Measurements from ENCODE around the gene CIBAR2.

CIBAR2 gene

DNA sequence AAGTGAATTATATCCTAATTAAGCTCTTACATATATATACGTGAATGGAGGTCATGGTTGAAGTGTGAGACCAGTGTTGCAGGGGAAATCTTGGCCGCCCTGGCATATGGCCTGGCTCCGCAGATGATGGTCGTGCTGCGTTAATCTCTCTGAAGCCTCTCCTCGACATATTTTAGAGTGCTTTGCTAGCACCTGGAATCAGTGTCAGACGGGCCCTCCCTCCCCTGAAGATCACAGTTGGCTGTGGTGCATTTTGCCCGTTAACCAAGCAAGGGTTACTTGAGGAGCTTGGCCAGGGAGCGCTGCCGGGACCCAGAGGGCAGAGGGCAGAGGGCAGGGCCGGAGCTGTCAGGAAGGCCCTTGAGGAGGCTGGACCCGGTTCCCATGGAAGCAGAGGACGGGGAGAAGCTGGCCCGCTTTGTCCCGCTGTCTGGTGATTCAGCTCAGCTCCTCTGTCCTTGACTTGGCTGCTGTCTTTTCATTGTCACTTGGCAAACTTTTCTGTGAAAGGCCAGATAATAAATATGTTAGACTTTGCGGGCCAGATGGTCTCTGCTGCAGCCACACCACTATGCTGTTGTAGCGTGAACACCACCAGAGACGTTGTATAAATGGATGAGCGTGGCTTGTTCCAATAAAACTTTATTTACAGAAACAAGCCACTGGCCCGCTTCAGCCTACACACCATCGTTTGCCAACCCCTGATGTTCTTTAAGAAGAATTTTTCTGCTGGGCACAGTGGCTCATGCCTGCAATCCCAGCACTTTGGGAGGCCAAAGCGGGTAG, 32.3 kb downstream of the CIBAR2 start:
- DNase-seq: no peak

DNA sequence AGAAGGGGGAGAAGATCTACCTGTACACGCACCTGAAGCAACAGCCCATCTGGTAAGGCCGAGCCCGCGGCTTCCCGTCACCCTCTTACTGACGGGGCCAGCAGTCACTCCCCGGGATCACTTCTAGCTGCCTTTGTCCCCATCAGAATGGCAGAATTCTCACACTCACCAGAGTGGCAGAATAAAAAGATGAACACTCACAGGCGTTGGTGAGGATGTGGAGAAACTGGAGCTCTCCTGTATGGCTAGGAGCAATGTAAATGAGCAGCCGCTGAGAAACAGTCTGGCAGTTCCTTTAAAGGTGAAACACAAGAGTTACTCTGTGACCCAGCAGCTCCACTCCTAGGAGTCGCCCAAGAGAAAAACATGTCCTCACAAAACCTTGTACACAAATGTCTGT, 33.3 kb downstream of the CIBAR2 start:
- DNase-seq: no peak

DNA sequence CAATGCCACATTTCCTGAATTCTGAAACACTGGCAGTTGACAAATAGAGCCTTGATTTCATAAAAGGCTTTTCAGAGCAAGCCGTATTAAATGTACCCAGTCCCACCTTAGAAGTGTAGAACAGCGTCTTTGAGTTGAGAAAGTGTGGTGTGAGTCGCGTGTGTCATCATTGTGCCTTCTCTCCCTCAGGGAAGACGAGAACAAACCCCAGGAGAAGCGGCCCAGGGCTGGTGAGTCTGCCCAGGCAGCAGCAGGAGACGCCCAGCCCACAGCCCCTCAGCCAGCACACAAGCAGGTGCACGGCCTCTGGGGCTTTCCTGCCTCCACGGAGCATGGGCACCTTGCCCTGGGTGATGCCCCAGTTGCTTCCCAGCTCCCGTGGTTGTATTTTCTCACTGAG, 34.0 kb downstream of the CIBAR2 start:
- no peak for DNase-seq

DNA sequence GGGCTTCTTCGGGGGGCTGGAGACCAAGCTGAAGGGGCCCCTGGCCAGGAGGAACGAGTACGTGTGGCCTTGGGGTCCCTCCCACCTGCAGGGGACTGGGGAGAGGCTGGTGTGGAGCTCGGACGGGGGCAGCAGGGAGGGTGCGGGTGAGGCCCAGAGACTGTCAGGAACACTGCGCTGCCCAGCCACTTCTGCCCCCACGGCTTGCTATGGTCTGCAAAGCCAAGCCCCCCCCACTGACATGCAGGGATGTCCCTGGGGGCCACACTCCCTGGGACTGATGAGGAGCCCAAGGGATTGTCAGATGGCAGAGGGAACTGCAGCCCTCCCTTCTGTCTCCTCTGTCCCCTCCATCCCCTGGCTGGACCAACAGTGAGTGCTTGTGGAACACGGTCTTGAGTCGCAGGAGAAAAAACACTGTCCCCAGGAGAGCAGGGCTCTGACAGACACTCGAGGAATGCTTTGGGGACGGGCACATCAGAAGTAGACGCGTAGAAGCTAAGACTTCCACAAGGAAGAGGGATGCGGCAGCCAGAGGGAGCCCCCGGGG, 34.6 kb downstream of the CIBAR2 start:
- DNase-seq: no peak

DNA sequence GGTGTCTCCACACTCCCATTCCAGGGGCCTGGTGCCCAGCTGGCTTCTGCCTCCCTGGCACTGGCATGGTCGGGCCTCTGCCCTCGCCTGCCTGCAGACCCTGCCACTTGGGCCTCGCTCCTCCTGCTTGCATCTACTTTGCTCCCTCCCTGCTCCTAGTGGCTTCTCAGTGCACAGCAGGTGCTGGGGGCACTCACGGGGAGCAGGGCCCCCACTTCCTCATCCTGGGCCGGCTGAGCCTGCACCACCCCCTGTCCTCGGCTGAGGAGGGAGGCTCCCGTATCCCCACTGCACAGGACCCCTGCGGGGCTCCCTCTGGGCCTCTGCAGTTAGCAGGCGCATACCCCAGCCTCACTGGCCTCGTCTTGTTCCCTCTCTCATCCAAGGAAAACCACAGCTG, 35.2 kb downstream of the CIBAR2 start:
- no peak for DNase-seq

DNA sequence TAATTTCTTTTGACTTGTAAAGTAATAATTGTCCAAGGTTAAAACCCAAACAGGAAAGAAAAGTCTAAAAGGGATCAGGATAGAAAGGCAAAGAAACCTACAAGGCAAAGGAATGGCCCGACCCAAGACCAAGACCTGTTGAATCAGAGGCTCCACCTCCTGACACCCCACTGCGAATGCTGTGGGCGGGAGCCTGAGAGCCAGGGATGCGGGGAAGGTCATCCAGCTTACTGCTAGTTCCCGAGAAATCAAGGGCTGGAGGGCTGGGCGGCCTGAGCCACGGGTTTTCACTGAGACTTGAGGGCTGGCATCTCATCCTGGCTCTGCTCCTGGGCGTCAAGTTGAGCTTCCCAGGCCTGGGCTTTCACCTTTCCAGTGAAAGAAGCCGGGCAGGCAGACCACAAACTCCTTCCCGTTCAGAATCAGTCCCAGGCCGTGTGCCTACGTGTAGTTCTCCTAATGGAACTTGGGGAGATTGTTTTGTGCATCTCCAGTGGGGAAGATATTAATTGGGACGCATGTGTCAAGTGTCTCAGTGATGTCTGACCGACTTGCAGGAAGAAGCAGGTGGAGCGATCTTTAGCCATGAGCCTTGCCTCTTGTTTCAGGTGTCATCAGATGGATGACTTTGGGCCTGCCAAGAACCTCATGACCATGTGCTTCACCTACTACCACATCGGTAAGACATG, 36.9 kb downstream of the CIBAR2 start:
- no peak for DNase-seq

DNA sequence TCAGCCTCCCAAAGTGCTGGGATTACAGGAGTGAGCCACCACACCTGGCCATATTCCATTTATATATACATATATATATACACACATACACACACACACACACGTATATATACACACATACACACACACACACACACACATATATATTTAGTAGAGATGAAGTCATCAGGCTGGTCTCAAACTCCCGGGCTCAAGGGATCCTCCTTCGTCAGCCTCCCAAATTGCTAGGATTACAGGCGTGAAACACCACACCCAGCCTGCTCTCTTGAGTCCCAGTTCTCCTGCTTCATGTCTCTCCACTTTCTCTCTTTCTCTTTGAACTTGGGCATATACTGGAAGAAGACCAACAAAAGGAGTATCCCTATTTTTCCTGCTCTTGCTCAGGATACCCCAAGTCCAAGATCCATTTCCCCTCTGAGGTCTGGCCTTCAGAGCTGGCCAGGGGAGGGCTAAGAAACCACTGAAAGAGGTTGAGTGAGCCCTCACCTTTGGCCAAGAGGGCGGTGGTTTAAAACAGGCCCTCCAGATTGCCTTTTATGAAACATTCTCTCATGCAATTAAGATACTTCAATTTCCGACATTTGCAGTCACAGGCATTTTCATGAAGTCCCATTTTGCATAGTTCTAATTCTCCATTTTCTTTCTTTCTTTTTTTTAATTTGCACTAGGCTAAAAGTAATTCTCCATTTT, 37.9 kb downstream of the CIBAR2 start:
- no peak for DNase-seq

DNA sequence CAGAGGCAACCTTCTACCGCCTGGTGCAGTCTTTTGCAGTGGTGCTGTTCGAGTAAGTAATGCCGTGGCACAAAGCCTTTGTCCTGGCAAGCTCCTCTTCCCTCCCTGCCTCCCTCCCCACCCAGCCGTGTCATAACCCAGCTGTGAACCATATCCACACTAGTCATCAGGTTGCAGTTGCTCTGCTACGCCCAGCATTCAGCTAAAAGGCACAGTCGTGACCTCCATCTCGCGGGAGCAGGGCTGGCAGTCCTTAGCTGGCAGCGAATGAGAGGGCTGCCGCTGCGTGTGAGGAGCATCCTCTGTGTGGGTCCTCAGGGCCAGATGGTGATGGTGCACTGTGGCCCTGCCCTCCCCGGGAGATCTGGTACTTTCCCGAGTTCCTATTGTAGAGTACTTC, 39.3 kb downstream of the CIBAR2 start:
- no peak for DNase-seq

DNA sequence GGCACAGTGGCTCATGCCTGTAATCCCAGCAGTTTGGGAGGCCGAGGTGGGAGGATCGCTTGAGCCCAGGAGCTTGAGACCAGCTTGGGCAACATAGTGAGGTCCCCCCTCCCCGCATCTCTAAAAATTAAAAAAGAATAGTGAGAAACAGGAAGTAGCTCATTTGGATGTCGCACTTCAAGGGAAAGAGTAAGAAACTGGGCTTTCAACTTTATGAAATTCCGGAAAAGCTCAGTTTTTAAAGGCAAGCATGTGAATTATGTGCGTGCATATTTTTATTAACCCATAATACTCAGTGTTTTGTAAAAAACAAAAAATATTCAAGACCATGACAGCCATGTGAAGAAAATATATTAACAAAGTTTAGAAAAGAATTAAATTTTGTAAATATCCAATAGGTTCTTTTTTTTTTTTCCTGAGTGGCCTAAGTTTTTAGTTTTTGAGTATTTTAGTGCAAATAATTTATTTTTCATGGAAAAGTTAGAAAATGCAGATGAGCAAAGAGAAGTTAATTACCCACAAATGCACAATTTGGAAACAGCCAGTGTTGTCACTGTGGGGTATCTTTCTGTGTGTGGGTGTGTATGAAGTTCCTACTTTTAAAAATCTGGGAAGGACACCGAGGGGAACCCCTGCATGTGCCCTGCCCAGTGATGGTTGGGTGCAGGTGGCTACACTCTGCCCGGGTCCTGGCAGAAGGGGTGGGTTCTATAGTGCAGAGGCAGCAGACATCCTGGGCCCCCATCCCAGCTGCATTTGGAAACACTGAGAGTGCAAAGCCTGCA, 40.0 kb downstream of the CIBAR2 start:
- no peak for DNase-seq

DNA sequence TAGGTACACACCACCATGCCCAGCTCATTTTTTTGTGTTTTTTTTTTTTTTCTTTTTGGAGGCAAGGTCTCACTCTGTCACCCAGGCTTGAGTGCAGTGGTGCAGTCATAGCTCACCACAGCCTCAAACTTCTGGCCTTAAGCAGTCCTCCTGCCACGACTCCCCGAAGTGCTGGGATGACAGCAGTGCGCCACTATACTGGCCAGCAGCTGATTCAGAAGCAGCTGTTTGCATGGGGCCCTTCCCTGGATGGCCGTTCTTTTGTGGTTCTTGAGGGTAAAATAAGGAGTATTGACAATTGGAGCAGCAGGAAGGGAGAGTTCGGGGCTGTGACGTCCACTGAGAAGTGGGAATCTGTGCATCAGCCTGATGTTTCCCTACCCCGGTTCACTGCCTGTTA, 43.1 kb downstream of the CIBAR2 start:
- DNase-seq: no peak

DNA sequence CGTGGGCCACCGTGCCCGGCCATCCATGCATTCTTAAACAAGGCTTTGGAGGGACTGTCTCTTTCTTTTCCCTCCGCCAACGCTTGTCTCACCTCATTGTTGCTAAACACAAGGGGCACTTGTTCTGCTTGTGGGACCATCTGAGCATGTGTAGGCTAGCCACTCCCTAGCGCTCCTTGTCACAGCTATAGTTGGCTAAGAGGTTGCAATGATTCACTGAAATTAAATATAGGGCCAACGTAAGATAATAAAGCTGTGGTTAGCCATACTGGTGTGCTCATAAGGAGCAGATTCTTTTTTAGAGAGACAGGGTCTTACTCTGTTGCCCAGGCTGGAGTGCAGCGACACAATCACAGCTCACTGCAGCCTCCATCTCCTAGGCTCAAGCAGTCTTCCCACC, 43.5 kb downstream of the CIBAR2 start:
- no peak for DNase-seq

DNA sequence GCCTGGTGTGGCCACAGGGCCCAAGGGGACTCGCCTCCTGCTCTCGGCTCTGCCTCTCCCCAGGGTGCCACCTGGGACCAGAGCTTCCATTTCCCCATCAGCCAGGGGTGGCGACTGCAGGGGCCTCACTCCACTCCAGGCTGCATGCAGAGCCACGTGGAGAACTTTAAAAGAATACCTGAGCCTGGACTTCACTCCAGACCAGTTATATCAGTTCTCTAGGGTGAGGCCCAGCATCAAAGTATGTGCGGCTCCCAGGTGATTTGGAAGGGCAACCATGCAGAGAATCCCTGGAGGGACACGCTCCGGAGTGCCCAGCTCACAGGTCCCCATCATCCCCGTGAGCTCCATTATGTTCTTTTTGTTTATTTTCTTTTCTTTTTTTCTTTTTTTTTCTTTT, 44.8 kb downstream of the CIBAR2 start:
- no peak for DNase-seq

DNA sequence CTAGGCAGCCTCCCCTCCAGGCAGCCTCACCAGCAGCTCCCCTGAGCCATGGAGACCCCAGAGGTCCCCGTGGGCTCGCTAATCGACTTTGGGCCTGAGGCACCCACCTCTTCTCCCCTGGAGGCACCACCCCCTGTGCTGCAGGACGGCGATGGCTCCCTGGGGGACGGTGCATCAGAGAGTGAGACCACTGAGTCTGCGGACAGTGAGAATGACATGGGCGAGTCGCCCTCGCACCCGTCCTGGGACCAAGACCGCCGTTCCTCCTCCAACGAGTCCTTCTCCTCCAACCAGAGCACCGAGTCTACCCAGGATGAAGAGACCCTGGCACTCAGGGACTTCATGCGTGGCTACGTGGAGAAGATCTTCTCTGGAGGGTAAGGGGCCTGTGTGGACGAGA, 45.2 kb downstream of the CIBAR2 start:
- no peak for DNase-seq

DNA sequence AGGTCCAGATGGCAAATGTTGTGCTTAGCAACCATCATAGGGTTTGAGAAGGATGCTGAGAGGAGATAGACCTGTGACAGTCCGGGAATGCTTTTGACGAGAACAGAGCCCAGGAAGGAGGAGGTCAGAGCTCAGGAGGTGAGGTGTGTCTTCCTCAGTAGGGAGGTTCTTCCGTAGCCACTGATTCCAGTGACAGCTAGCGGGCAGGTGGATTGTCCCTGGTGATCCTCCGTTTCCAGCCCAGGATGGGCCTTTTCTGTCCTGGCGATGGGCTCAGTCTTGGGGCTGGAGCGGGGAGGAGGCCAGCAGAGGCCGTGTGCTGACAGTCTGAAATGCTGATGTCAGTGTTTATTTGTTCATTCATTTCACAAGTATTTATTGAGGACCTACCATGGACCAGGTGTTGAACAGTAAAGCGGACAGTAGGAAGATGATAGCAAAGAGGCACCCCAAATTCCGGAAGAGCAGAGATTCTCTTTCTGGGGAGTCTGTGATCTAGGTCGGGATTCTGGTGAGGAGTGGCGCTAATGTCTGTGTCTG, 45.9 kb downstream of the CIBAR2 start:
- DNase-seq: no peak

DNA sequence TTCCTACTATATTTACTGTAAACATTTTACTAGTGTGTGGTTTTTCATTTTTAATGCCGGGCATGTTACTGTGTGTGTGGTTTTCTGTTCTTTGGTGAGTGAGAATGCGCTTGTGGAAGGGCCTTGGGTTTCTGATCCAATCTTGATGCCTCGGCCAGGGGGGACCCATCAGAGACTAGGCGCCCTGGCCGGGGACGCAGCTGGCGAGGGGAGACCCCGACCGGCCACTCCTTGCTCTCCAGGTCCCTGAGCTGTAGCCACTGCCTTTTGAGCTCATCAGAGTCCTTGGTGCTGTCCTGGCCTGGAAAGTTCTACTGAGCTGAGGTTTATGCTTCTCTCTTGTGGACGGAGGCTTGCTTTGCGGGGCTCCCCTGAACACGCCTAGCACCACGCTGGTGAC, 47.2 kb downstream of the CIBAR2 start:
- DNase-seq: no peak

DNA sequence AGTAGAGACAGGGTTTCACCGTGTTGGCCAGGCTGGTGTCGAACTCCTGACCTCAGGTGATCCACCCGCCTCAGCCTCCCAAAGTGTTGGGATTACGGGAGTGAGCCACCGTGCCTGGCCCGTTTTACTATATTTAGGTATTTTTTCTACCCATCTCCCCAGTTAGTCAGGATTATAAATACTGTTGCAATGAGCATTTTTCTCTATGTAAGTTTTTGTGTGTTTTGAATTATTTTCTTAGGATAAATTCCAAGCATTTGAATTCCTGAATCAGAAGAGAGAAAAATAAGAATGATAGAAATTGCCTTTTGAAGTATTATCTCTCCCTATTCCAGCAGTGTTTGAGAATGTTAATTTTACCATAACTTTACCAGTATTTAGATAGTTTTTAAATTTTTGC, 48.1 kb downstream of the CIBAR2 start:
- no peak for DNase-seq

DNA sequence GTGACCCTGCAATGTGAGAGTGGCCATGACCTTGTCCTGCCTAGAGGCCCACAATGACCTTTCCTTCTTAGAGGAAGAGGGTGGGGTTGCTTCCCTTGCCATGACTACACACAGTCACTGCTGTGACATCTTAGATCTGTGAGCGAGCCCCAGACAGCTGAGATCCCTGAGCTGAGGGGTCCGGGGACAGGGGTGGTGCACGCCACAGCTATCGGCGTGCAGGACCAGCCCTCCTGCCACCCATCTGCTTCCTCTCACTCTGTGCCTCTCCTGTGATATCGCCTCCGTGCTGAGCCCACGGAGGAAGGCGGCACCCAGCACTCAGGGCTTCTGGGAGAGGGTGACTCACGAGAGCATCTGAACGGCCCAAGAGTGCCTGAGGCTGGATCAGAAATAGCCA, 49.4 kb downstream of the CIBAR2 start:
- no peak for DNase-seq

DNA sequence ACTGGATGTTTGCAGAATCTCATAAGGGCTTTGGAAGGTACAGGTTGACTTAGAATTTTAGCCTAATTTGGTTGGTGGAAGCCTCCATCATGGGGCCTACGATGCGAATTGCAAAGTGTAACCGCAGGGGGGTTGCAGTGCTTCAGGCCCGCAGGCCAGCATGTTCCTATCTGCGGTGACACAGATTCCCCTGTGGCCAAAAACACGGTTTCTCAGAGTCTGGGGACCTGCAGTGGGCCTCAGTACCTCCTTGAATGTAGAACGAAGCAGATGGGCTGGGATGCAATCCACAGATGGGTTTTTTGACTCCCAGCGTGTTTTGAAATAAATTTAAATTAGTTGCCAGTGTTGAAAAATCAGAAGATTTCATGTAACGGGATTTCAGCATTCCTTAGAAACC, 49.9 kb downstream of the CIBAR2 start:
- no peak for DNase-seq

DNA sequence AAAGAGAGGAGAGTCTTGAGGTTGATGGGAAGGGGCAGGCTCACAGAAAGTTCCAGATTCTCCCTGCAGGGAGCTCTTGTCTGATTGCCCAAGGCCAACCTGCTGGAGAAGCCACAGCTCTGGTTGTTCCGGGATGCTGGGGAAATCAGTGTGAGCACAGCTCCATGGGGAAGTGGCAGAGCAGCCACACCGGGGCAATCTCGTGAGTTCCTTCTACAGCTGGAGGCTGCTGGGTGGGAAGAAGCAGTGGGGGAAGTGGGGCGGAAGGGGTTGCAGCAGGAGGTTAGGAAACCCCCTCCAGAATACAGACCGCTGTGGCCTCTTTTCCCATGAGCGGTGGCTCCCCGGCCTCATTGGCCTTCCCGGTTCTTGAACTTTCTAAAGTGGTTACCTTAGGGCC, 50.7 kb downstream of the CIBAR2 start:
- no peak for DNase-seq

DNA sequence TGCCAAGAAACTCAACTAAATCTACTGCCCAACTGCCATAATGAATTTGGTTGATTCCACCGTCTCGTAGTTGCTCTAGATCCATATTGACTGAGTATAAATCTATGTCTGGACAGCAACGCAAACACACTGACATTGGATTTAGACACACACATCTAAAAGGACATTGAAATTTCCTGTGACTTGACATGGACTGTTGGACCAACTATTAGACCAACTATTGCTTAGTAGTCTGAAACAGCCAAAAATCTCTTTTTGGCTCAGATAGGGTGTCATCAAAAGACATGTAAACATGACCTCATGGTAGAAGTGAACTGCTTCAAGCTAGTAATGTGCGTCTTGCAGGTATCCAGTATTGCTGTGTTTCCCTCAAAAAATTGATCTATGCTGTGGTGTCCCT, 53.4 kb downstream of the CIBAR2 start:
- no peak for DNase-seq

DNA sequence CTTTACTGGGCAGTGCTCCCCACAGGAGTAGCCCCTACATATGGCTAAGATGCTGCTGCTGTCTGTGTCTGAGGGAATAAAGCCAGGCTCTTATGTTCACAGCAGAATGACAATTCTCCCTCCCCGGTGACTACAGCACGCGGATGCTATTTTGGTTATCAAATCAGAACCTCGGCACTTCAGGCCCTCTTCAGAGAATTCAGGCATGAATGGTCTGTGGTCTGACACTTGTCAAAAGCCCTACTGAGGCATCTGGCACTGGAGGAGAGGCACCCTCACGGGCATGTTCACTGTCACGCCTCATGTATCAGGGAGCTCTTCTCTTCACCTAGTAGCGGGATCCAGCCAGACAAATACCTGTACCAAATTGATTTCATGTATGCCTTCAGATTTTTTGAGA, 54.3 kb downstream of the CIBAR2 start:
- DNase-seq: no peak

DNA sequence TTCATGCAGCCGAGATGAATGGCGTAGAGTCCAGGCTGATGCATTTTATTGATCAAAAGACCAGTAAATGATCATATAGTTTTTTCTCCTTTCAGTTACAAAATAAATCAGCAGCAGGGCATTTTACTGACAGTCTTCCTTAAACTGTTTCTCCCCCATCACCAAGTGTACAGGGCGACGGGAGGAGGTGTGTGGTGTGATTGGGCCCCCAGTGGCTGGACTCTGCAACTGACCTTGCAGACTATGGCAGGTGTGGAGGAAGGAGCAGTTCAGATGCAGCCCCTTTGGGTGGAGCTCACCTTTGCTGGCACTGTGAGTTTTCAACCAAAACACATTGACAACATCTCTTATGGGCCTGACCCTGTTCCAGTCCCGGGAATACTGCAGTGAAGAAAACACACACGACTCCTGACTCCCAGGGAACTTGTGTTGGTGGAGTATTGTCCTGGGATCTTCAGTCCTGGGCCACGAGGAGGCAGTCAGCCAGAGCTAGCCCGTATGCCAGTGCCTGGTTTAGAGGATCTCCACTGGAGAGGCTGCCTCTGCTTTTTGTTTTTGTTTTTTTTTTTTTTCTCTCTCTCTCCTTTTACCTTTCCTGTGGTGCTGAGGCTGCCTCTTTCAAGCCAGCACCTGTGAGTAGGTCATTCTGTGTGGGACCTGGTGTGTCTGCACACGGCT, 54.9 kb downstream of the CIBAR2 start:
- no peak for DNase-seq

All from activated T-cell treated with anti-CD3 and anti-CD28 coated beads for 4 hours (primary cell).